Thymus (tissue), 11 donors: ENCODE data around the gene ERP44. TPM values are rescaled to one million over a fixed set of nuclear protein-coding genes. Genes with fewer than 3 reads are reported as not detected.
"Not testable (repeated sequence)": the region's sequence is repeated elsewhere in the genome, so short reads cannot be mapped to it uniquely, and the experiment has no call there.

Experiments
- DNase-seq, 9 donors: peaks; one replicate each; pipeline ENCODE4 v3.0.0-alpha.2; 2013; ENCODE audit warnings: low spot score in 9 of 9, low read depth in 6 of 9, missing footprints in 1 of 9
- H3K27ac ChIP-seq, 2 donors: one replicate each; pipeline ENCODE4 v1.5.1; 2013; ENCODE audit warnings: control low read depth in 1 of 2, low read depth in 1 of 2, low read length in 1 of 2, mild to moderate bottlenecking in 1 of 2, moderate library complexity in 1 of 2
- H3K27me3 ChIP-seq, 2 donors: one replicate each; pipeline ENCODE4 v1.5.1; 2013; ENCODE audit warnings: low read length in 1 of 2; ENCODE audit not compliant: control insufficient read depth in 2 of 2, insufficient read depth in 1 of 2
- H3K36me3 ChIP-seq, 2 donors: one replicate each; pipeline ENCODE4 v1.5.1; 2013; ENCODE audit warnings: low read length in 1 of 2, mild to moderate bottlenecking in 1 of 2, moderate library complexity in 1 of 2; ENCODE audit not compliant: control insufficient read depth in 2 of 2, insufficient read depth in 2 of 2
- H3K4me1 ChIP-seq, 2 donors: one replicate each; pipeline ENCODE4 v1.5.1; 2013; ENCODE audit warnings: low read length in 2 of 2; ENCODE audit not compliant: control insufficient read depth in 2 of 2, insufficient read depth in 2 of 2
- H3K4me3 ChIP-seq, 2 donors: one replicate each; pipeline ENCODE4 v1.5.1; 2013; ENCODE audit warnings: low read length in 2 of 2, control low read depth in 1 of 2, mild to moderate bottlenecking in 1 of 2
- H3K9me3 ChIP-seq, 2 donors: one replicate each; pipeline ENCODE4 v1.5.1; 2013; ENCODE audit warnings: low read length in 1 of 2, mild to moderate bottlenecking in 1 of 2; ENCODE audit not compliant: control insufficient read depth in 2 of 2, insufficient read depth in 1 of 2
- whole genome bisulfite sequencing: extraction: QIAGEN DNeasy Blood & Tissue Kit; methylation state at CpG from one replicate; pipeline ENCODE4 v1.1.7; 2013; 5-methylcytosine and 5-hydroxymethylcytosine counted together
- polyA plus RNA-seq: library from polyadenylated mRNA; stranded (reverse); fragments of 200-250 nt; gene quantifications from one replicate; pipeline ENCODE4 v1.2.3, GENCODE V29; 2013
- total RNA-seq: library from RNA; stranded (reverse); fragments of 120-200 nt; gene quantifications from one replicate; pipeline ENCODE4 v1.2.4, GENCODE V29; 2013
- donor health status: healthy.

The ERP44 gene
- total and polyA plus RNA-seq, 2 donors = 13.7 to 18.2 TPM

- not testable (repeated sequence) for DNase-seq, H3K9me3 ChIP-seq, H3K4me3 ChIP-seq, H3K27me3 ChIP-seq, H3K36me3 ChIP-seq, H3K4me1 ChIP-seq, H3K27ac ChIP-seq
- WGBS = 94% methylated on average over 2 of the region's 2 CpGs
Observed at GRCh38 chr9:99990508-99990907, 108.3 kb downstream of the ERP44 start.

- Histone ChIP-seq H3K36me3 (peaks cover 7 to 8% of the 10 kb centered on the region in 2 donors), H3K27ac (no peak overlapping the region), H3K4me3 (no peak overlapping the region), H3K4me1 (no peaks in the 10 kb centered on the region), H3K27me3 (no peaks in the 10 kb centered on the region), H3K9me3 (peaks cover 2 to 9% of the 10 kb centered on the region in 2 donors)
- no peak for DNase-seq
Observed at GRCh38 chr9:99986642-99987041, 112.2 kb downstream of the ERP44 start.

GRCh38 chr9:99980598-99980997 is 118.2 kb downstream of the ERP44 start:
- no peaks in the 10 kb centered on the region for H3K4me1 ChIP-seq
- no peaks in the 10 kb centered on the region for H3K9me3 ChIP-seq
- whole genome bisulfite sequencing = 93% methylated on average over 2 of the region's 2 CpGs
- DNase-seq = no peak
- peaks cover 0 to 11% of the 10 kb centered on the region in 2 donors for H3K36me3 ChIP-seq
- H3K4me3 ChIP-seq = no peak overlapping the region
- no peaks in the 10 kb centered on the region for H3K27me3 ChIP-seq
- H3K27ac ChIP-seq = no peak overlapping the region

- H3K4me1 ChIP-seq = no peaks in the 10 kb centered on the region
- H3K36me3 ChIP-seq = peaks cover 0 to 11% of the 10 kb centered on the region in 2 donors
- H3K27me3 ChIP-seq = no peaks in the 10 kb centered on the region
- no peak for DNase-seq
- H3K27ac ChIP-seq = no peak overlapping the region
- H3K4me3 ChIP-seq = no peak overlapping the region
- whole genome bisulfite sequencing = 96% methylated on average over 1 of the region's 1 CpG
- no peaks in the 10 kb centered on the region for H3K9me3 ChIP-seq
Observed at GRCh38 chr9:99978221-99978620, 120.6 kb downstream of the ERP44 start.

- Histone ChIP-seq H3K4me1 (no peaks in the 10 kb centered on the region), H3K36me3 (peaks cover 0 to 4% of the 10 kb centered on the region in 2 donors), H3K27ac (no peak overlapping the region), H3K4me3 (no peak overlapping the region), H3K27me3 (no peaks in the 10 kb centered on the region), H3K9me3 (no peaks in the 10 kb centered on the region)
- DNase-seq = no peak
- WGBS = 94% methylated on average over 3 of the region's 3 CpGs
Observed at GRCh38 chr9:99977033-99977792, 121.6 kb downstream of the ERP44 start.

- H3K27ac ChIP-seq = no peak overlapping the region
- no peak overlapping the region for H3K4me3 ChIP-seq
- no peaks in the 10 kb centered on the region for H3K9me3 ChIP-seq
- peaks cover 0 to 15% of the 10 kb centered on the region in 2 donors for H3K36me3 ChIP-seq
- 99% methylated on average over 3 of the region's 3 CpGs for whole genome bisulfite sequencing
- no peaks in the 10 kb centered on the region for H3K27me3 ChIP-seq
- peaks cover 5 to 7% of the 10 kb centered on the region in 2 donors for H3K4me1 ChIP-seq
- DNase-seq = no peak
Observed at GRCh38 chr9:99973455-99973854, 125.3 kb downstream of the ERP44 start.

GRCh38 chr9:99971410-99971809 is 127.4 kb downstream of the ERP44 start:
- peaks cover 0 to 15% of the 10 kb centered on the region in 2 donors for H3K36me3 ChIP-seq
- no peak overlapping the region for H3K27ac ChIP-seq
- H3K4me1 ChIP-seq = peaks cover 11 to 17% of the 10 kb centered on the region in 2 donors
- H3K27me3 ChIP-seq = no peaks in the 10 kb centered on the region
- no peak overlapping the region for H3K4me3 ChIP-seq
- no peaks in the 10 kb centered on the region for H3K9me3 ChIP-seq
- DNase-seq = no peak

- Histone ChIP-seq H3K4me3 (no peak overlapping the region), H3K36me3 (peaks cover 0 to 15% of the 10 kb centered on the region in 2 donors), H3K27ac (no peak overlapping the region), H3K27me3 (no peaks in the 10 kb centered on the region), H3K4me1 (peaks cover 11 to 17% of the 10 kb centered on the region in 2 donors), H3K9me3 (no peaks in the 10 kb centered on the region)
- DNase-seq = no peak
- over 99% methylated on average over 2 of the region's 2 CpGs for WGBS
Observed at GRCh38 chr9:99970481-99970880, 128.3 kb downstream of the ERP44 start.

- Histone ChIP-seq H3K4me1 (peaks cover 11 to 17% of the 10 kb centered on the region in 2 donors), H3K27me3 (no peaks in the 10 kb centered on the region), H3K27ac (no peak overlapping the region), H3K9me3 (no peaks in the 10 kb centered on the region), H3K4me3 (no peak overlapping the region), H3K36me3 (peaks cover 0 to 19% of the 10 kb centered on the region in 2 donors)
- 97% methylated on average over 2 of the region's 2 CpGs for WGBS
- no peak for DNase-seq
Observed at GRCh38 chr9:99967457-99967856, 131.3 kb downstream of the ERP44 start.
